Esophagus muscularis mucosa (tissue), 4 donors: ENCODE data around the gene WASF3.

Experiments used
- EP300 ChIP-seq: sonication (generic); formaldehyde crosslinking; IDR thresholded peaks from one replicate; pipeline ENCODE4 v1.6.1; 2017; ENCODE audit warnings: antibody characterized with exemption
- POLR2A ChIP-seq: fragments of 450-650 bp; IDR thresholded peaks from one replicate; pipeline ENCODE4 v1.6.1; 2017; ENCODE audit warnings: antibody characterized with exemption, moderate library complexity, mild to moderate bottlenecking, low read depth
- POLR2AphosphoS5 ChIP-seq, 2 donors: sonication (generic); formaldehyde crosslinking; IDR thresholded peaks; one replicate each; pipeline ENCODE4 v1.6.1; 2017; ENCODE audit warnings: antibody characterized with exemption in 2 of 2
- TF ChIP-seq, protein P1 (sequence below), 3 experiments: fragments of 200-600 bp in 2 of 3; fragments of 450-650 bp in 1 of 3; sonication (generic) in 2 of 3; IDR thresholded peaks; one replicate each; pipeline ENCODE4 v1.5.1; 2017 to 2019; ENCODE audit warnings: antibody characterized with exemption in 3 of 3, mild to moderate bottlenecking in 2 of 3, moderate library complexity in 1 of 3

GRCh38 chr13:26660766-26661165 is 103.3 kb downstream of the WASF3 start:
- TF ChIP-seq POLR2A (no peak), EP300 (no peak), POLR2AphosphoS5 (IDR thresholded peaks at IDR 0.05) (no peak)
- TF ChIP-seq, protein P1, sequence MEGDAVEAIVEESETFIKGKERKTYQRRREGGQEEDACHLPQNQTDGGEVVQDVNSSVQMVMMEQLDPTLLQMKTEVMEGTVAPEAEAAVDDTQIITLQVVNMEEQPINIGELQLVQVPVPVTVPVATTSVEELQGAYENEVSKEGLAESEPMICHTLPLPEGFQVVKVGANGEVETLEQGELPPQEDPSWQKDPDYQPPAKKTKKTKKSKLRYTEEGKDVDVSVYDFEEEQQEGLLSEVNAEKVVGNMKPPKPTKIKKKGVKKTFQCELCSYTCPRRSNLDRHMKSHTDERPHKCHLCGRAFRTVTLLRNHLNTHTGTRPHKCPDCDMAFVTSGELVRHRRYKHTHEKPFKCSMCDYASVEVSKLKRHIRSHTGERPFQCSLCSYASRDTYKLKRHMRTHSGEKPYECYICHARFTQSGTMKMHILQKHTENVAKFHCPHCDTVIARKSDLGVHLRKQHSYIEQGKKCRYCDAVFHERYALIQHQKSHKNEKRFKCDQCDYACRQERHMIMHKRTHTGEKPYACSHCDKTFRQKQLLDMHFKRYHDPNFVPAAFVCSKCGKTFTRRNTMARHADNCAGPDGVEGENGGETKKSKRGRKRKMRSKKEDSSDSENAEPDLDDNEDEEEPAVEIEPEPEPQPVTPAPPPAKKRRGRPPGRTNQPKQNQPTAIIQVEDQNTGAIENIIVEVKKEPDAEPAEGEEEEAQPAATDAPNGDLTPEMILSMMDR (IDR thresholded peaks at IDR 0.05): no peak
